NT2/D1 (cell line): ENCODE data around the gene MAML3.

Experiments used
- DNase-seq: peaks from one replicate; pipeline ENCODE4 v3.0.0-alpha.2; 2011; ENCODE audit warnings: low read depth, low spot score
- H3K27me3 ChIP-seq: 2 replicates; pipeline ENCODE4 v1.6.0; 2011; ENCODE audit warnings: mild to moderate bottlenecking; ENCODE audit not compliant: insufficient read length, insufficient read depth
- H3K36me3 ChIP-seq: 2 replicates; pipeline ENCODE4 v1.6.1; 2011; ENCODE audit warnings: mild to moderate bottlenecking, low read length, mixed read lengths; ENCODE audit not compliant: insufficient read depth, insufficient read length
- H3K4me1 ChIP-seq: 2 replicates; pipeline ENCODE4 v1.5.1; 2011; ENCODE audit not compliant: insufficient read depth, insufficient read length
- H3K4me3 ChIP-seq: 2 replicates; pipeline ENCODE4 v1.5.1; 2011; ENCODE audit warnings: low read depth; ENCODE audit not compliant: insufficient read length
- H3K9ac ChIP-seq: 2 replicates; pipeline ENCODE4 v1.6.0; 2011; ENCODE audit warnings: low read depth; ENCODE audit not compliant: insufficient read length
- H3K9me3 ChIP-seq: 2 replicates; pipeline ENCODE4 v1.5.1; 2011; ENCODE audit warnings: mild to moderate bottlenecking, low read length; ENCODE audit not compliant: insufficient read depth
- SUZ12 ChIP-seq: IDR thresholded peaks from 2 replicates; pipeline ENCODE4 v1.6.1; 2011; ENCODE audit not compliant: insufficient read length, insufficient read depth; ENCODE audit errors: extremely low read depth
- YY1 ChIP-seq: IDR thresholded peaks from 2 replicates; pipeline ENCODE4 v1.6.1; 2011; ENCODE audit not compliant: insufficient read length, insufficient read depth
- ZNF274 ChIP-seq: IDR thresholded peaks from 2 replicates; pipeline ENCODE4 v1.6.1; 2011; ENCODE audit warnings: mild to moderate bottlenecking, low read depth, low read length

Gene MAML3

GRCh38 chr4:140090215-140090731 lies 63.7 kb downstream of the MAML3 start:
- no peak for TF ChIP-seq YY1
- no peak for TF ChIP-seq ZNF274
- TF ChIP-seq SUZ12, result no peak
- H3K9me3 ChIP-seq, result no peaks in the 10 kb centered on the region
- H3K4me3 ChIP-seq, result no peak overlapping the region
- no peaks in the 10 kb centered on the region for H3K36me3 ChIP-seq
- H3K27me3 ChIP-seq, result peaks cover 6% of the 10 kb centered on the region
- H3K9ac ChIP-seq, result no peak overlapping the region
- DNase-seq, result no peak
- H3K4me1 ChIP-seq, result peaks cover 11% of the 10 kb centered on the region

- TF ChIP-seq SUZ12 (no peak), YY1 (no peak), ZNF274 (no peak)
- Histone ChIP-seq H3K9me3 (no peaks in the 10 kb centered on the region), H3K4me1 (peaks cover 5% of the 10 kb centered on the region), H3K36me3 (no peaks in the 10 kb centered on the region), H3K4me3 (no peak overlapping the region), H3K9ac (no peak overlapping the region), H3K27me3 (peaks cover 6% of the 10 kb centered on the region)
- DNase-seq, result no peak
Observed at GRCh38 chr4:140089216-140089615, 64.8 kb downstream of the MAML3 start.

DNA sequence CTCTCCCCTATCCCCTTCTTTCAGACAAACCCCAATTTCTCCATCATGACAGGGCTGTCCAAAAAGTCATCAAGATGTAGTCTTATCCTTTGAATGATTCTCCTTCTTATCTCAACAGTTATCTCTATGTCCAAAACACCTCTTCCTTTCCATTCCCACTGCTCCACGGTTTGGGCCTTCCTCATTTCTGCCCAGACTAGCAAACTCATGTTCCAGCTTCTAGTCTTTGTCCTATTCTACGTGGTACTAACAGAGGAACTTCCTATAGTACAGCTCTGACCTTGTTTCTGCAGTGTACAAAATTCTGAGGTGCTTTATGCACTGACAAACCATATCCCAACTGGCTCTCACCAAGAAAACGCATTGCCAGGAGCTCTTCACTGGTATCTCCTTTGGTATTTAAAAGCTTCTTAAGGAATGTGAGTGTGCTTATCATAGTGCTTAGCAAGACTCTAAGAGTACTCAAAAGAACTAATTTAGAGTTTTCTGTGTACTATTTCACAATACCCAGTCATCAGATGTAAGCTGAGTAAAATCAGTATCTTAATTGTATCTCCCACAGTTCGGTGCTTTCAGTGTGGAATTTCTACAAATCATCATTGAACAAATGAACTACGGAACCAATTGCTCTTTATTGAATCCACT lies 65.5 kb downstream of the MAML3 start:
- no peak overlapping the region for H3K4me3 ChIP-seq
- DNase-seq, result no peak
- no peaks in the 10 kb centered on the region for H3K36me3 ChIP-seq
- H3K27me3 ChIP-seq, result peaks cover 6% of the 10 kb centered on the region
- no peak overlapping the region for H3K9ac ChIP-seq
- H3K4me1 ChIP-seq, result peaks cover under 1% of the 10 kb centered on the region
- TF ChIP-seq SUZ12 (no peak), YY1 (no peak), ZNF274 (no peak)
- no peaks in the 10 kb centered on the region for H3K9me3 ChIP-seq

GRCh38 chr4:140085881-140086280 lies 68.1 kb downstream of the MAML3 start:
- DNase-seq, result no peak
- Histone ChIP-seq H3K4me3 (no peak overlapping the region), H3K9me3 (no peaks in the 10 kb centered on the region), H3K4me1 (peaks cover 3% of the 10 kb centered on the region), H3K9ac (no peak overlapping the region), H3K36me3 (no peaks in the 10 kb centered on the region), H3K27me3 (peaks cover 4% of the 10 kb centered on the region)
- no peak for TF ChIP-seq ZNF274
- no peak for TF ChIP-seq YY1
- TF ChIP-seq SUZ12, result no peak

GRCh38 chr4:140085062-140085622 lies 68.8 kb downstream of the MAML3 start:
- no peak overlapping the region for H3K4me3 ChIP-seq
- TF ChIP-seq YY1, result no peak
- no peak for TF ChIP-seq SUZ12
- no peak for TF ChIP-seq ZNF274
- H3K9ac ChIP-seq, result no peak overlapping the region
- H3K27me3 ChIP-seq, result no peaks in the 10 kb centered on the region
- H3K36me3 ChIP-seq, result no peaks in the 10 kb centered on the region
- peaks cover 3% of the 10 kb centered on the region for H3K4me1 ChIP-seq
- no peaks in the 10 kb centered on the region for H3K9me3 ChIP-seq
- DNase-seq, result no peak

DNA sequence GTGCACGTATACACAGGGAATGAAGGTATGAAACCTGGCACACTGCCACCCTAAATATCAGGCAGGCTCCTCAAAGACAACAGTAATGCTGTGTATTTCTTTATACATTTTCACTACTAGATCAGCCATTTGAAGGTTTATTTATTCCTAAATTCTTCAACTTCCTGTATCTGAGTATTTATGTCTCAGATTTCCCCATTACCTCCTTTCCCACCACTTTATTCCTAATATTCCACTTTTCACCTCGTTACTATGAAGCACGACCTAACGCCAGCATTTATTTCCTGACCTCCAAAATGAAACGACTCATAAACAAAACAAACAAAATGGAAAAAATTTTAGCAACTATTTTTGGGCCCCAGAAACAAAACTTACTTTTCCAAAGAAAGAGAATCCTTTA lies 69.6 kb downstream of the MAML3 start:
- Histone ChIP-seq H3K9ac (no peak overlapping the region), H3K4me3 (no peak overlapping the region), H3K27me3 (no peaks in the 10 kb centered on the region), H3K36me3 (no peaks in the 10 kb centered on the region), H3K9me3 (no peaks in the 10 kb centered on the region), H3K4me1 (peaks cover 3% of the 10 kb centered on the region)
- no peak for DNase-seq
- no peak for TF ChIP-seq SUZ12
- TF ChIP-seq YY1, result no peak
- TF ChIP-seq ZNF274, result no peak

- Histone ChIP-seq H3K4me3 (no peak overlapping the region), H3K36me3 (no peaks in the 10 kb centered on the region), H3K9ac (no peak overlapping the region), H3K4me1 (peaks cover 3% of the 10 kb centered on the region), H3K9me3 (no peaks in the 10 kb centered on the region), H3K27me3 (no peaks in the 10 kb centered on the region)
- DNase-seq, result no peak
- TF ChIP-seq YY1 (no peak), ZNF274 (no peak), SUZ12 (no peak)
Observed at GRCh38 chr4:140082391-140082755, 71.6 kb downstream of the MAML3 start.
